HEK293 (cell line): ENCODE results near the gene CAV2.

Experiments
- CTCF ChIP-seq: fragments of 450-650 bp; formaldehyde crosslinking; IDR thresholded peaks from 2 replicates; pipeline ENCODE4 v1.5.1; 2016; ENCODE audit warnings: missing biosample characterization, missing genetic modification characterization
- YY1 ChIP-seq: fragments of 450-650 bp; formaldehyde crosslinking; IDR thresholded peaks from 2 replicates; pipeline ENCODE4 v1.5.1; 2018; ENCODE audit warnings: missing biosample characterization, missing genetic modification characterization
- ZNF513 ChIP-seq: fragments of 450-650 bp; IDR thresholded peaks from 2 replicates; pipeline ENCODE4 v1.5.1; 2018; ENCODE audit warnings: missing biosample characterization, missing genetic modification characterization
- ZNF791 ChIP-seq: fragments of 450-650 bp; formaldehyde crosslinking; IDR thresholded peaks from 2 replicates; pipeline ENCODE4 v1.5.1; 2016; ENCODE audit warnings: missing biosample characterization, missing genetic modification characterization
- TF ChIP-seq, protein P1 (sequence below): fragments of 450-650 bp; formaldehyde crosslinking; IDR thresholded peaks from 2 replicates; pipeline ENCODE4 v1.5.1; 2016; ENCODE audit warnings: missing biosample characterization, missing genetic modification characterization, low read depth

DNA sequence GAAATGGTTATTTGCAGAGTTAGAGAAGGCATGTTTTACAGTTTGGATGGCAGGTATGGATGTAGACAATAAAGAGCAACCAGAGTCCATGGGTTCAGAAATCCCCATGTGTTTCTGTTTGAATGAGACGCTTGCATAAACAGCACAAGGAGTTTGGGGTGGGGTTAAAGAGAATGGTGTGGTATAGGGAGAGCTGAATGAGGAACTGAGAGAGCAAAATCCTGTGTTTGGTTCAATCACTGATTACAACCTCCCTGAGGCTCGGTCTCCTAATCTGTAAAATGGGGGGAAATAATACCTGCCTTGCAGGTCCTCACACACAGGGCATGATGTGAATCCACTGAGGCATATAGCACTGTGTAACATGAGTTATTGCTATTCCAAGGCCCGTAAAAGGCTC lies 49.0 kb downstream of the CAV2 start:
- TF ChIP-seq YY1 (tag by site-specific recombination) (no peak), ZNF513 (no peak), CTCF (tag by site-specific recombination) (no peak), ZNF791 (tag by site-specific recombination) (no peak)
- TF ChIP-seq, protein P1, sequence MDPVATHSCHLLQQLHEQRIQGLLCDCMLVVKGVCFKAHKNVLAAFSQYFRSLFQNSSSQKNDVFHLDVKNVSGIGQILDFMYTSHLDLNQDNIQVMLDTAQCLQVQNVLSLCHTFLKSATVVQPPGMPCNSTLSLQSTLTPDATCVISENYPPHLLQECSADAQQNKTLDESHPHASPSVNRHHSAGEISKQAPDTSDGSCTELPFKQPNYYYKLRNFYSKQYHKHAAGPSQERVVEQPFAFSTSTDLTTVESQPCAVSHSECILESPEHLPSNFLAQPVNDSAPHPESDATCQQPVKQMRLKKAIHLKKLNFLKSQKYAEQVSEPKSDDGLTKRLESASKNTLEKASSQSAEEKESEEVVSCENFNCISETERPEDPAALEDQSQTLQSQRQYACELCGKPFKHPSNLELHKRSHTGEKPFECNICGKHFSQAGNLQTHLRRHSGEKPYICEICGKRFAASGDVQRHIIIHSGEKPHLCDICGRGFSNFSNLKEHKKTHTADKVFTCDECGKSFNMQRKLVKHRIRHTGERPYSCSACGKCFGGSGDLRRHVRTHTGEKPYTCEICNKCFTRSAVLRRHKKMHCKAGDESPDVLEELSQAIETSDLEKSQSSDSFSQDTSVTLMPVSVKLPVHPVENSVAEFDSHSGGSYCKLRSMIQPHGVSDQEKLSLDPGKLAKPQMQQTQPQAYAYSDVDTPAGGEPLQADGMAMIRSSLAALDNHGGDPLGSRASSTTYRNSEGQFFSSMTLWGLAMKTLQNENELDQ (tag by site-specific recombination): no peak
